H9 (cell line): Measurements from ENCODE around the gene CCDC137. TPM values are rescaled to one million over a fixed set of nuclear protein-coding genes. Genes with fewer than 3 reads are reported as not detected.

Source experiments
- DNase-seq: peaks from one replicate; pipeline ENCODE4 v3.0.0-alpha.2; 2017
- H2AFZ ChIP-seq: one replicate; pipeline ENCODE4 v1.6.1; 2013; ENCODE audit warnings: mild to moderate bottlenecking, low read length, control low read depth, moderate library complexity
- H2AK5ac ChIP-seq: 2 replicates; pipeline ENCODE4 v1.6.1; 2013; ENCODE audit warnings: low read length, control low read depth, mixed read lengths; ENCODE audit not compliant: insufficient read length
- H2BK120ac ChIP-seq: one replicate; pipeline ENCODE4 v1.6.1; 2013; ENCODE audit warnings: low read depth, mild to moderate bottlenecking, low read length, control low read depth, inconsistent platforms; ENCODE audit not compliant: poor library complexity, severe bottlenecking
- H2BK12ac ChIP-seq: 2 replicates; pipeline ENCODE4 v1.6.1; 2013; ENCODE audit warnings: low read length, control low read depth, mixed read lengths, low read depth; ENCODE audit not compliant: insufficient read length
- H2BK15ac ChIP-seq: 2 replicates; pipeline ENCODE4 v1.6.1; 2013; ENCODE audit warnings: low read depth, low read length, control low read depth
- H2BK20ac ChIP-seq: one replicate; pipeline ENCODE4 v1.6.1; 2013; ENCODE audit warnings: low read depth, mild to moderate bottlenecking, low read length, control low read depth, inconsistent platforms; ENCODE audit not compliant: poor library complexity, severe bottlenecking
- H2BK5ac ChIP-seq: 2 replicates; pipeline ENCODE4 v1.6.1; 2013; ENCODE audit warnings: low read length, control low read depth, mixed read lengths; ENCODE audit not compliant: insufficient read length
- H3K14ac ChIP-seq: 2 replicates; pipeline ENCODE4 v1.6.1; 2013; ENCODE audit warnings: low read length, control low read depth; ENCODE audit not compliant: insufficient read depth
- H3K18ac ChIP-seq: 2 replicates; pipeline ENCODE4 v1.6.1; 2013; ENCODE audit warnings: low read depth, mild to moderate bottlenecking, mixed read lengths, low read length, control low read depth; ENCODE audit not compliant: insufficient read length
- H3K23ac ChIP-seq: 2 replicates; pipeline ENCODE4 v1.6.1; 2013; ENCODE audit warnings: low read length, control low read depth, mixed read lengths, low read depth; ENCODE audit not compliant: insufficient read length
- H3K23me2 ChIP-seq: 2 replicates; pipeline ENCODE4 v1.6.1; 2013; ENCODE audit warnings: low read depth, mild to moderate bottlenecking, mixed read lengths, low read length, control low read depth; ENCODE audit not compliant: insufficient read length, poor library complexity, severe bottlenecking
- H3K27ac ChIP-seq: 2 replicates; pipeline ENCODE4 v1.5.1; 2013; ENCODE audit warnings: low read length, control low read depth, mixed read lengths, low read depth; ENCODE audit not compliant: insufficient read length
- H3K27me3 ChIP-seq: 2 replicates; pipeline ENCODE4 v1.6.1; 2013; ENCODE audit warnings: low read length, control low read depth, inconsistent platforms; ENCODE audit not compliant: insufficient read depth
- H3K4ac ChIP-seq: 2 replicates; pipeline ENCODE4 v1.6.1; 2013; ENCODE audit warnings: low read depth, mild to moderate bottlenecking, control low read depth, inconsistent platforms, low read length, moderate library complexity
- H3K4me1 ChIP-seq: 2 replicates; pipeline ENCODE4 v1.6.1; 2013; ENCODE audit warnings: low read length, control low read depth, inconsistent platforms; ENCODE audit not compliant: insufficient read depth
- H3K4me2 ChIP-seq: 2 replicates; pipeline ENCODE4 v1.6.1; 2013; ENCODE audit warnings: low read length, control low read depth, mixed read lengths; ENCODE audit not compliant: insufficient read length, insufficient read depth
- H3K56ac ChIP-seq: 2 replicates; pipeline ENCODE4 v1.6.1; 2013; ENCODE audit warnings: low read depth, mild to moderate bottlenecking, mixed read lengths, low read length, control low read depth; ENCODE audit not compliant: insufficient read length
- H3K79me1 ChIP-seq: 2 replicates; pipeline ENCODE4 v1.6.1; 2013; ENCODE audit warnings: low read depth, mild to moderate bottlenecking, moderate library complexity, low read length, control low read depth, inconsistent platforms; ENCODE audit not compliant: insufficient read depth, poor library complexity, severe bottlenecking
- H3K79me2 ChIP-seq: 2 replicates; pipeline ENCODE4 v1.6.1; 2013; ENCODE audit warnings: low read length, control low read depth, inconsistent platforms; ENCODE audit not compliant: insufficient read depth
- H3K9ac ChIP-seq: 2 replicates; pipeline ENCODE4 v1.6.1; 2013; ENCODE audit warnings: low read length, control low read depth, mixed read lengths; ENCODE audit not compliant: insufficient read length; ENCODE audit errors: extremely low read depth
- H3K9me3 ChIP-seq: one replicate; pipeline ENCODE4 v1.6.1; 2013; ENCODE audit warnings: low read depth, low read length, inconsistent platforms; ENCODE audit not compliant: control insufficient read depth
- H3T11ph ChIP-seq: one replicate; pipeline ENCODE4 v1.6.1; 2013; ENCODE audit warnings: mild to moderate bottlenecking, low read length, control low read depth, inconsistent platforms
- H4K20me1 ChIP-seq: one replicate; pipeline ENCODE4 v1.6.1; 2013; ENCODE audit not compliant: control insufficient read depth, insufficient read length, insufficient read depth
- H4K5ac ChIP-seq: 2 replicates; pipeline ENCODE4 v1.6.1; 2013; ENCODE audit warnings: low read depth, mild to moderate bottlenecking, mixed read lengths, low read length, control low read depth; ENCODE audit not compliant: insufficient read length
- H4K8ac ChIP-seq: replicated peaks from 2 replicates; pipeline ENCODE4 v1.6.1; 2013; ENCODE audit warnings: low read length, control low read depth, mixed read lengths, low read depth; ENCODE audit not compliant: insufficient read length
- H4K91ac ChIP-seq: 2 replicates; pipeline ENCODE4 v1.6.1; 2013; ENCODE audit warnings: low read depth, mild to moderate bottlenecking, moderate library complexity, mixed read lengths, low read length, control low read depth; ENCODE audit not compliant: insufficient read length
- H3K27ac Mint-ChIP-seq, 3 experiments: 2 replicates in 2 of 3; 3 replicates in 1 of 3; pipeline ENCODE4 v1.8.0; 2020 to 2021; ENCODE audit warnings: mixed read lengths in 3 of 3, mild to moderate bottlenecking in 1 of 3, moderate library complexity in 1 of 3
- H3K27me3 Mint-ChIP-seq: 2 replicates; pipeline ENCODE4 v1.8.0; 2021; ENCODE audit warnings: low read depth, mild to moderate bottlenecking, moderate library complexity, mixed read lengths
- H3K36me3 Mint-ChIP-seq, 3 experiments: 2 replicates in 2 of 3; 3 replicates in 1 of 3; pipeline ENCODE4 v1.8.0; 2020 to 2021; ENCODE audit warnings: low read depth in 3 of 3, mixed read lengths in 3 of 3; ENCODE audit not compliant: insufficient read depth in 1 of 3
- H3K4me1 Mint-ChIP-seq, 2 experiments: 2 replicates each; pipeline ENCODE4 v1.8.0; 2020; ENCODE audit warnings: mixed read lengths in 2 of 2
- H3K4me3 Mint-ChIP-seq, 2 experiments: 2 replicates in 1 of 2; 3 replicates in 1 of 2; pipeline ENCODE4 v1.8.0; 2020 to 2021; ENCODE audit warnings: mild to moderate bottlenecking in 2 of 2, mixed read lengths in 2 of 2, moderate library complexity in 1 of 2
- H3K9me3 Mint-ChIP-seq, 2 experiments: 2 replicates in 1 of 2; 3 replicates in 1 of 2; pipeline ENCODE4 v1.8.0; 2020; ENCODE audit warnings: mild to moderate bottlenecking in 2 of 2, mixed read lengths in 2 of 2, moderate library complexity in 1 of 2
- WGBS: extraction: QIAGEN DNeasy Blood & Tissue Kit; methylation state at CpG from one replicate; pipeline ENCODE4 v1.1.7; 2013; ENCODE audit warnings: missing lambda C conversion rate, low lambda C conversion rate, mixed read lengths; ENCODE audit not compliant: insufficient read length; ENCODE audit errors: extremely low coverage; 5-methylcytosine and 5-hydroxymethylcytosine counted together
- total RNA-seq: library from RNA; stranded (reverse); gene quantifications from 2 replicates; pipeline ENCODE4 v1.2.1, GENCODE V29; 2021
- TF ChIP-seq, protein P1 (sequence below): fragments of 200-600 bp; sonication (generic); conservative IDR thresholded peaks from 3 replicates; pipeline ENCODE4 v1.8.0; 2021; ENCODE audit warnings: antibody characterized with exemption, mild to moderate bottlenecking

Gene CCDC137
- total RNA-seq, 1 experiment from 2014 or later = 60.8 TPM

DNA sequence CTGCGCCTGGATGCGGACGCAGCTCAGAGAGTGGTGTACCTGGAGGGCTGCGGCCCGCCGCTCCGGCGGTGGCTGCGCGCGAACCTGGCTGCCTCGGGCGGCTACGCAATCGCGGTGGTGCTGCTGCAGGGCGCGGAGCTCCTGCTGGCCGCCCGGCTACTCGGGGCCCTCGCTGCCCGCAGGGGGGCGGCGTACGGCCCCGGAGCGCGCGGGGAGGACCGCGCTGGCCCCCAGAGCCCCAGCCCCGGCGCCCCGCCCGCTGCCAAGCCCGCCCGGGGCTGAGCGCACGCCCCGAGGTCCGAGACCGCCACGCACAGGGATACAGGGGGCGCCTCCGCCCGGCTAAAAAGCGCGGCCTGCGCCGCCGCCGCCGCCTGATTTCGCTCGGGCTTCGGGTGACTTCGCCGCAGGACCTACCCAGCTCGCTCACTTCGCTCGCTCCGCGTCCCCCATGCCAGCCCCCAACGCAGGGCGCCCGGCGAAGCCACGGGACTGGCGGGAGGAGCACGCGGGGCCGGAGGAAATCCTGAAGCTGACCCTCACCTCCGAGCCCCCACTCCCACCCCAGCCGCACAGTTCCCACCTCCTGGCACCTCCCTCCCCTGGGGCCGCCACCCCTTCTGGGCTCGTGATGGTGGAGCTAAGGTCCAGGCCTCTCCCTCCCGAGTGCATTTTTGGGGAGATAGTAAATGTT is 18.4 kb upstream of the CCDC137 start:
- no peak overlapping the region for H2BK20ac ChIP-seq
- no peaks in the 10 kb centered on the region for H3K79me1 ChIP-seq
- H2BK120ac ChIP-seq = no peak overlapping the region
- no peak overlapping the region for H2BK5ac ChIP-seq
- TF ChIP-seq, protein P1, sequence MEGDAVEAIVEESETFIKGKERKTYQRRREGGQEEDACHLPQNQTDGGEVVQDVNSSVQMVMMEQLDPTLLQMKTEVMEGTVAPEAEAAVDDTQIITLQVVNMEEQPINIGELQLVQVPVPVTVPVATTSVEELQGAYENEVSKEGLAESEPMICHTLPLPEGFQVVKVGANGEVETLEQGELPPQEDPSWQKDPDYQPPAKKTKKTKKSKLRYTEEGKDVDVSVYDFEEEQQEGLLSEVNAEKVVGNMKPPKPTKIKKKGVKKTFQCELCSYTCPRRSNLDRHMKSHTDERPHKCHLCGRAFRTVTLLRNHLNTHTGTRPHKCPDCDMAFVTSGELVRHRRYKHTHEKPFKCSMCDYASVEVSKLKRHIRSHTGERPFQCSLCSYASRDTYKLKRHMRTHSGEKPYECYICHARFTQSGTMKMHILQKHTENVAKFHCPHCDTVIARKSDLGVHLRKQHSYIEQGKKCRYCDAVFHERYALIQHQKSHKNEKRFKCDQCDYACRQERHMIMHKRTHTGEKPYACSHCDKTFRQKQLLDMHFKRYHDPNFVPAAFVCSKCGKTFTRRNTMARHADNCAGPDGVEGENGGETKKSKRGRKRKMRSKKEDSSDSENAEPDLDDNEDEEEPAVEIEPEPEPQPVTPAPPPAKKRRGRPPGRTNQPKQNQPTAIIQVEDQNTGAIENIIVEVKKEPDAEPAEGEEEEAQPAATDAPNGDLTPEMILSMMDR = no peak
- no peak overlapping the region for H3K4me2 ChIP-seq
- no peaks in the 10 kb centered on the region for H3K23me2 ChIP-seq
- no peaks in the 10 kb centered on the region; a peak in 2 of 5 replicates for H3K9me3 Mint-ChIP-seq
- no peak overlapping the region for H3K14ac ChIP-seq
- no peaks in the 10 kb centered on the region for H3K79me2 ChIP-seq
- H3T11ph ChIP-seq = no peak overlapping the region
- no peak overlapping the region for H2AFZ ChIP-seq
- no peak overlapping the region for H3K4ac ChIP-seq
- H3K23ac ChIP-seq = no peak overlapping the region
- no peaks in the 10 kb centered on the region for H3K36me3 Mint-ChIP-seq
- WGBS = no CpG with 5 or more reads among the region's 78 CpGs
- no peak overlapping the region for H3K56ac ChIP-seq
- H2BK15ac ChIP-seq = no peak overlapping the region
- peak overlapping the region in 1 of 2 experiments; percentile 48; a peak in 2 of 5 replicates for H3K4me3 Mint-ChIP-seq
- peaks cover 8 to 10% of the 10 kb centered on the region in 2 experiments; a peak in 3 of 4 replicates for H3K4me1 Mint-ChIP-seq
- no peak overlapping the region for H3K27ac ChIP-seq
- no peak overlapping the region for H4K8ac ChIP-seq
- no peak overlapping the region for H2AK5ac ChIP-seq
- H4K91ac ChIP-seq = no peak overlapping the region
- no peak overlapping the region for H3K18ac ChIP-seq
- no peaks in the 10 kb centered on the region; the same call in 1 of the 2 replicates for H3K27me3 Mint-ChIP-seq
- H2BK12ac ChIP-seq = no peak overlapping the region
- H3K9me3 ChIP-seq = no peaks in the 10 kb centered on the region
- no peaks in the 10 kb centered on the region for H4K20me1 ChIP-seq
- no peak overlapping the region for H4K5ac ChIP-seq
- no peak overlapping the region for H3K9ac ChIP-seq
- no peak overlapping the region for H3K27ac Mint-ChIP-seq
- no peaks in the 10 kb centered on the region; the same call in 1 of the 2 replicates for H3K27me3 ChIP-seq
- H3K4me1 ChIP-seq = no peaks in the 10 kb centered on the region
- DNase-seq = peak; percentile 47
